ENCODE data around the gene L3MBTL3.

The L3MBTL3 gene

GRCh38 chr6:130027948-130028347 lies 9.6 kb downstream of the L3MBTL3 start:
- no peak for TF ChIP-seq ZFX (IDR thresholded peaks at IDR 0.05; ENCODE audit: borderline replicate concordance)
- TF ChIP-seq CTCF (IDR thresholded peaks at IDR 0.05), result no peak
- H3K27ac ChIP-seq, result no peak overlapping the region

DNA sequence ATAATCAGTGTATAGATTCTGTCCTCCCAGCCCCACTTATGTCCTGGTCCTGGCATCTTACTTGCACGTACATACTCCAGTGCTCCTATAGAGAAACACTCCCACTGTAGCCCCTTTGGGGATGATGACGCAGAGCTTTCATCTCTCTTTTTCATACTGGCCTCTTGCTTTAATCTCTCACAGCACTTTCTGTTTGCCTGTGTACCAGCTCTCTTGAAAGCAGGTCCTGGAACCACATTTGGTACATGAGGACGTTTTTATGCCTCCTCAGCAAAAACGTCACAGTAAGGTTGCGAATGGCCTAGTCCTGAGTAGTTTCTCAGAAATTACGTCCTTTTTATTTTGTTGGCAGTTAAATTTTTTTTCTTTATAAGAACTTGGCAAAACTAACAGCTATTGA lies 10.8 kb downstream of the L3MBTL3 start:
- no peak for TF ChIP-seq CTCF (IDR thresholded peaks at IDR 0.05)
- no peak for TF ChIP-seq ZFX (IDR thresholded peaks at IDR 0.05; ENCODE audit: borderline replicate concordance)

GRCh38 chr6:130032758-130033340 lies 14.5 kb downstream of the L3MBTL3 start:
- TF ChIP-seq CTCF (IDR thresholded peaks at IDR 0.05) (no peak), ZFX (IDR thresholded peaks at IDR 0.05; ENCODE audit: borderline replicate concordance) (no peak)
- no peak overlapping the region for H3K27ac ChIP-seq

More for the DNA sequence above, 10.8 kb downstream of the L3MBTL3 start:
- H3K27ac ChIP-seq, result no peak overlapping the region

GRCh38 chr6:130033949-130034348 lies 15.6 kb downstream of the L3MBTL3 start:
- no peak for TF ChIP-seq CTCF (IDR thresholded peaks at IDR 0.05)
- TF ChIP-seq ZFX (IDR thresholded peaks at IDR 0.05; ENCODE audit: borderline replicate concordance), result no peak
- H3K27ac ChIP-seq, result no peak overlapping the region

DNA sequence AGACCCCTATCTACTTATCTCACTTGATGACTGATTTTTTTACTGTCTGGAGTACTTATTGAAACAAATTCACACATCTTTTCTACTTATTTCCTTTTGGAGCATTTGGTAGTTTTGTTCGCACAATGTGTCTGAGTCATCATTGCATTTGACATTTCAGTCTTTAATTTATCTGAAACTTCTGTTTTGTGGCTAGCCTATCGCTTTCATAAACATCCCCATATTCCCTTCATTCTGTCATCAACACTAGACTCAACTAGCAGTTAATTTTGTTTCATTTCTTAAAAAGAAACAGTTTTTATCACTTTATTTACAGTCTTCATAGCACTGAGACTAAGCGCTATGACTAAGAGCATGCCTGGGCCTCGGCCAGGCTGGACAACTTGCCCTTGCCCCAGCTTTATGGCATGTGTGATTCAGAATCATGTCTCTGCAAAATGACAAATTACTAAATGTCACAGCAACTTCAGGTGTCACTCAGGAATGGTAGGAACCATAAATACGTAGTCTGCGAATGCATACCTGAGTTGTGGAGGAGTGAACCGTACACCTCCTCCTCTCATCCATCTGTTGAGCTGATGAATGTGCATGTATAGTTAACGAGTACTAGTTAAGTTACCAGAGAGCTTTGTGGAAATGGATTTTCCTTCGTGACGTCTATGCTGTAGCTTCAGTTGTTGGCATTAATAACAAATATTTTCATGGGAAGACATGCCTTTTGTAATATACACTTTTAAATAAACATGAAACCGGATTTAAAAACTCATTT lies 16.2 kb downstream of the L3MBTL3 start:
- H3K27ac ChIP-seq, result no peak overlapping the region
- TF ChIP-seq CTCF (IDR thresholded peaks at IDR 0.05) (no peak), ZFX (IDR thresholded peaks at IDR 0.05; ENCODE audit: borderline replicate concordance) (no peak)

DNA sequence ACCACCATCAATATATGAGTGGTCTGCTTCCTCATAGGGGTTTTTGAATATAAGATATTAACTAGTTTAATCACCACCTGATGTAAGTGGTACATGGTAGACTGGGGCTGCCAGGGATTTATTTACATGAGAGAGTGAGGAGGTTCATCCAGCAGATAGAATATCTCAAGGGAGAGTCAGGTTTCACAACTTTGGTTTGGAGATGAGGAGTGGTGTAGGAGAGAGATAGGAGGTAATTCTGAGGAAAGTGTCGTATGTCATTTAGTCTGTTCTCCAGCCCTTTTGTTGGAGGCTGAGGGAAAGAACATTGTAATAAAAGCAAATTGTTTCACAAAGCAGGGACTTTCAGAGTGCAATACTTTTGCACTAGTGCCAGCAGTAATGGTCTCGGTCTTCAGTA lies 16.8 kb downstream of the L3MBTL3 start:
- no peak overlapping the region for H3K27ac ChIP-seq
- no peak for TF ChIP-seq CTCF (IDR thresholded peaks at IDR 0.05)
- no peak for TF ChIP-seq ZFX (IDR thresholded peaks at IDR 0.05; ENCODE audit: borderline replicate concordance)

DNA sequence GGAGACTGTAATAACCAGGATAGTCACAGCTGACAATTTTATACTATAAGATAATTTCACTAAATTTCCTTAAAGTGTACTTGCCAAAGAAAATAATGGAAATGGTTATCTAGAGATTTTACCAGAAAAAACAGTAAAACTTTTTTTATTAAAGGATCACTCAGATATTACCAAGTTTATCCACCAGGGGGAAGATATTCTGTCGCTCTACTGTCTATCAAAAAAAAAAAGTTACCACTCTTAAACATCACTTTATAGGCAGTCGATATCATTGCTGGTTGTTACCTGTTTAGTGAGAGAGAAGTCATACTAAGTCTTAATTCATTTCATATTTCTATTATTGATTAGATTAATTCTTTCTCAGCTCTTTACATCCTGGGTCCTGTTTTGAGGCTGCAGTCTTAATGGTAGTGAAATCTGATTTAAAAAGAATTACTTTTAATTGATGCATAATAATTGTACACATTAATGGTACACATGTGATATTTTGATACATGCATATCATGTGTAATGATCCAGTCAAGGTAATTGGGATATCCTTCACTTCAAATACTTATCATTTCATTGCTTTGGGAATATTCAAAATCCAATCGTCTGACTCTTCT lies 18.9 kb downstream of the L3MBTL3 start:
- TF ChIP-seq CTCF (IDR thresholded peaks at IDR 0.05) (peak; percentile 71), ZFX (IDR thresholded peaks at IDR 0.05; ENCODE audit: borderline replicate concordance) (no peak)
- no peak overlapping the region for H3K27ac ChIP-seq

Data from 22Rv1 (cell line).